PC-9 (cell line): ENCODE data around the gene SARNP. TPM values are rescaled to one million over a fixed set of nuclear protein-coding genes. Genes with fewer than 3 reads are reported as not detected.

ENCODE experiments used
- BruUV-seq: library from RNA; stranded (reverse); fragments of 400-500 nt; replicated peaks from 2 replicates; lab custom pipeline; 2021; lab: Mats Ljungman, UMichigan
- CTCF ChIA-PET: fragments of 300-600 bp; sonication (Branson Sonifier 250); formaldehyde crosslinking; loops from one replicate; lab custom pipeline; 2022; ENCODE audit warnings: antibody characterized with exemption; lab: Charles Lee
- POLR2A ChIA-PET: fragments of 300-600 bp; sonication (Branson Sonifier 250); formaldehyde crosslinking; loops from one replicate; lab custom pipeline; 2022; ENCODE audit warnings: antibody characterized with exemption; ENCODE audit not compliant: unreplicated experiment; lab: Charles Lee
- DNase-seq, 2 experiments: peaks; one replicate each; pipeline versions ENCODE4 v3.0.0 to v3.0.0-alpha.2; 2015 to 2022; ENCODE audit warnings: mixed read lengths in 1 of 2
- H2AFZ ChIP-seq: fragments of 200-600 bp; sonication (generic); 2 replicates; pipeline ENCODE4 v1.8.1; 2017; ENCODE audit warnings: antibody characterized with exemption
- H3F3A ChIP-seq: fragments of 200-600 bp; sonication (generic); 2 replicates; pipeline ENCODE4 v1.8.1; 2017; ENCODE audit warnings: antibody characterized with exemption, mild to moderate bottlenecking, low read depth; ENCODE audit not compliant: insufficient read depth
- H3K27ac ChIP-seq: fragments of 200-600 bp; sonication (generic); 2 replicates; pipeline ENCODE4 v1.6.1; 2016; ENCODE audit warnings: mixed run types
- H3K27me3 ChIP-seq: fragments of 200-600 bp; sonication (generic); 2 replicates; pipeline ENCODE4 v1.6.1; 2016; ENCODE audit warnings: low read depth, mixed run types; ENCODE audit not compliant: insufficient read depth
- H3K36me3 ChIP-seq: fragments of 200-600 bp; sonication (generic); 2 replicates; pipeline ENCODE4 v1.6.1; 2016; ENCODE audit warnings: low read depth, mixed run types
- H3K4me1 ChIP-seq: fragments of 200-600 bp; sonication (generic); replicated peaks from 2 replicates; pipeline ENCODE4 v1.6.1; 2016; ENCODE audit warnings: mixed run types; ENCODE audit not compliant: insufficient read depth
- H3K4me2 ChIP-seq: fragments of 200-600 bp; sonication (generic); 2 replicates; pipeline ENCODE4 v1.6.1; 2017; ENCODE audit warnings: mixed run types
- H3K4me3 ChIP-seq: fragments of 200-600 bp; sonication (generic); 2 replicates; pipeline ENCODE4 v1.6.1; 2016; ENCODE audit warnings: mixed run types
- H3K79me2 ChIP-seq: fragments of 200-600 bp; sonication (generic); 2 replicates; pipeline ENCODE4 v1.6.1; 2017; ENCODE audit warnings: low read depth, mixed run types
- H3K9me2 ChIP-seq: fragments of 200-600 bp; sonication (generic); 2 replicates; pipeline ENCODE4 v1.8.1; 2017; ENCODE audit warnings: mild to moderate bottlenecking; ENCODE audit not compliant: insufficient read depth
- H3K9me3 ChIP-seq: fragments of 200-600 bp; sonication (generic); 2 replicates; pipeline ENCODE4 v1.8.1; 2016; ENCODE audit warnings: low read depth; ENCODE audit not compliant: insufficient read depth
- H4K20me1 ChIP-seq: fragments of 200-600 bp; sonication (generic); 2 replicates; pipeline ENCODE4 v1.8.1; 2017; ENCODE audit not compliant: insufficient read depth
- EZH2 ChIP-seq: fragments of 200-600 bp; sonication (generic); IDR thresholded peaks from 2 replicates; pipeline ENCODE4 v1.8.0; 2017; ENCODE audit warnings: antibody characterized with exemption, low read depth
- intact Hi-C: fragments of 100-400 bp; cut with micrococcal nuclease; formaldehyde crosslinking; loops from one replicate; pipeline ENCODE4 v1.10.0; 2022; ENCODE audit not compliant: unreplicated experiment
- total RNA-seq: library from RNA; stranded (reverse); gene quantifications from 2 replicates; pipeline ENCODE4 v1.2.3, GENCODE V29; 2021
- TF ChIP-seq, protein P1 (sequence below): fragments of 200-600 bp; sonication (generic); conservative IDR thresholded peaks from 2 replicates; pipeline ENCODE4 v1.6.1; 2017; ENCODE audit warnings: mixed run types, antibody characterized with exemption, mild to moderate bottlenecking, moderate library complexity

SARNP gene
- total RNA-seq, 1 experiment from 2014 or later: 74.8 TPM

DNA sequence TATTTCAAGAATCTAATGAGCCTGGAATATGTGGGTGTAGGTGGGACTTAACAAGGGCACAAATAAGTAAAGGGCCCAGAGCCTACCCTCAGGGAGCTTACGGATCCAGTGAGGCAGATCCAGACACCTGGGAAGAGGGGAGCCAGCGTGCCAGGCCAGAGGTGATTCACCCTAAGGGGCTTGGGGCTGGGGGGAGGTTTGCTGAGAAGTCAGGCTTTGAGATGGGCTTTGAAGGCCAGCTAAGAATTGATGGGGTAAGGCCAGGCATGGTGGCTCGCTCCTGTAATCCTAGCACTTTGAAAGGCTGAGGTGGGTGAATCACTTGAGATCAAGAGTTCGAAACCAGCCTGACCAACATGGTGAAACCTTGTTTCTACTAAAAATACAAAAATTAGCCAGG is 25.9 kb upstream of the SARNP start:
- no peak overlapping the region for H3K4me3 ChIP-seq
- H3K27ac ChIP-seq: no peak overlapping the region
- no peak overlapping the region for H3K4me2 ChIP-seq
- POLR2A ChIA-PET: interaction anchor here (0.6 kb wide), 2 partner anchors 25 to 64 kb away, joined by 4 read pairs; partner anchors contain the start of gene ORMDL2
- intact Hi-C loops: no loop called here
- H3F3A ChIP-seq: peaks cover 7% of the 10 kb centered on the region; the same call in 1 of the 2 replicates
- H2AFZ ChIP-seq: no peak overlapping the region
- H3K9me3 ChIP-seq: no peaks in the 10 kb centered on the region
- CTCF ChIA-PET: no interaction called here
- H3K36me3 ChIP-seq: no peaks in the 10 kb centered on the region
- no peak for DNase-seq
- no TSS peak for BruUV-seq
- TF ChIP-seq, protein P1, sequence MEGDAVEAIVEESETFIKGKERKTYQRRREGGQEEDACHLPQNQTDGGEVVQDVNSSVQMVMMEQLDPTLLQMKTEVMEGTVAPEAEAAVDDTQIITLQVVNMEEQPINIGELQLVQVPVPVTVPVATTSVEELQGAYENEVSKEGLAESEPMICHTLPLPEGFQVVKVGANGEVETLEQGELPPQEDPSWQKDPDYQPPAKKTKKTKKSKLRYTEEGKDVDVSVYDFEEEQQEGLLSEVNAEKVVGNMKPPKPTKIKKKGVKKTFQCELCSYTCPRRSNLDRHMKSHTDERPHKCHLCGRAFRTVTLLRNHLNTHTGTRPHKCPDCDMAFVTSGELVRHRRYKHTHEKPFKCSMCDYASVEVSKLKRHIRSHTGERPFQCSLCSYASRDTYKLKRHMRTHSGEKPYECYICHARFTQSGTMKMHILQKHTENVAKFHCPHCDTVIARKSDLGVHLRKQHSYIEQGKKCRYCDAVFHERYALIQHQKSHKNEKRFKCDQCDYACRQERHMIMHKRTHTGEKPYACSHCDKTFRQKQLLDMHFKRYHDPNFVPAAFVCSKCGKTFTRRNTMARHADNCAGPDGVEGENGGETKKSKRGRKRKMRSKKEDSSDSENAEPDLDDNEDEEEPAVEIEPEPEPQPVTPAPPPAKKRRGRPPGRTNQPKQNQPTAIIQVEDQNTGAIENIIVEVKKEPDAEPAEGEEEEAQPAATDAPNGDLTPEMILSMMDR: no peak
- no peak for TF ChIP-seq EZH2
- H3K27me3 ChIP-seq: no peaks in the 10 kb centered on the region
- H3K9me2 ChIP-seq: no peaks in the 10 kb centered on the region
- H4K20me1 ChIP-seq: no peaks in the 10 kb centered on the region
- H3K4me1 ChIP-seq: peaks cover 36% of the 10 kb centered on the region
- H3K79me2 ChIP-seq: no peaks in the 10 kb centered on the region

GRCh38 chr12:55842681-55843429 is 25.3 kb upstream of the SARNP start, which contains the start of gene MMP19:
Gene MMP19, minus strand, starts transcription at chr12:55842936. Its CDS starts 106 bp downstream, at chr12:55842830.
- intact Hi-C loops: no loop called here
- no peaks in the 10 kb centered on the region for H3K36me3 ChIP-seq
- TF ChIP-seq, protein P1: no peak
- TF ChIP-seq EZH2: no peak
- DNase-seq: peak in 1 of 2 experiments; percentile 41
- H3K4me2 ChIP-seq: peak within 1 kb of the TSS; percentile 55
- no TSS peak for BruUV-seq
- H3K4me1 ChIP-seq: peaks cover 33% of the 10 kb centered on the region
- no peaks in the 10 kb centered on the region for H3K27me3 ChIP-seq
- no peak within 1 kb of the TSS for H2AFZ ChIP-seq
- peaks cover 7% of the 10 kb centered on the region; the same call in 1 of the 2 replicates for H3F3A ChIP-seq
- H3K4me3 ChIP-seq: peak within 1 kb of the TSS; percentile 20; the same call in 1 of the 2 replicates
- no peaks in the 10 kb centered on the region for H3K9me3 ChIP-seq
- no peaks in the 10 kb centered on the region for H3K79me2 ChIP-seq
- H4K20me1 ChIP-seq: no peaks in the 10 kb centered on the region
- H3K9me2 ChIP-seq: no peaks in the 10 kb centered on the region
- POLR2A ChIA-PET: interaction anchor here (0.6 kb wide), 2 partner anchors 25 to 64 kb away, joined by 4 read pairs; partner anchors contain the start of gene ORMDL2
- H3K27ac ChIP-seq: no peak within 1 kb of the TSS
- CTCF ChIA-PET: interaction anchor here (0.7 kb wide), 1 partner anchor 148 kb away, joined by 4 read pairs; no protein-coding TSS in a partner anchor

GRCh38 chr12:55840581-55841351 is 23.2 kb upstream of the SARNP start:
- H4K20me1 ChIP-seq: no peaks in the 10 kb centered on the region
- H3F3A ChIP-seq: peaks cover 13% of the 10 kb centered on the region; the same call in 1 of the 2 replicates
- ChIA-PET CTCF (no interaction called here), POLR2A (no interaction called here)
- H3K4me3 ChIP-seq: no peak overlapping the region
- intact Hi-C loops: no loop called here
- no peak for TF ChIP-seq EZH2
- TF ChIP-seq, protein P1: no peak
- H3K79me2 ChIP-seq: no peaks in the 10 kb centered on the region
- H2AFZ ChIP-seq: no peak overlapping the region
- H3K27me3 ChIP-seq: no peaks in the 10 kb centered on the region
- BruUV-seq: no TSS peak
- no peak overlapping the region for H3K4me2 ChIP-seq
- no peak overlapping the region for H3K27ac ChIP-seq
- no peaks in the 10 kb centered on the region for H3K9me3 ChIP-seq
- no peak for DNase-seq
- no peaks in the 10 kb centered on the region for H3K9me2 ChIP-seq
- peaks cover 27% of the 10 kb centered on the region for H3K4me1 ChIP-seq
- H3K36me3 ChIP-seq: no peaks in the 10 kb centered on the region
